Germinal center (tissue), 1 donor: ENCODE measurements around the gene DCAF4L1.

ENCODE experiments used
- DNase-seq: peaks from one replicate; pipeline ENCODE4 v3.0.0; 2012; ENCODE audit warnings: mixed read lengths, low spot score

DCAF4L1 gene

DNA sequence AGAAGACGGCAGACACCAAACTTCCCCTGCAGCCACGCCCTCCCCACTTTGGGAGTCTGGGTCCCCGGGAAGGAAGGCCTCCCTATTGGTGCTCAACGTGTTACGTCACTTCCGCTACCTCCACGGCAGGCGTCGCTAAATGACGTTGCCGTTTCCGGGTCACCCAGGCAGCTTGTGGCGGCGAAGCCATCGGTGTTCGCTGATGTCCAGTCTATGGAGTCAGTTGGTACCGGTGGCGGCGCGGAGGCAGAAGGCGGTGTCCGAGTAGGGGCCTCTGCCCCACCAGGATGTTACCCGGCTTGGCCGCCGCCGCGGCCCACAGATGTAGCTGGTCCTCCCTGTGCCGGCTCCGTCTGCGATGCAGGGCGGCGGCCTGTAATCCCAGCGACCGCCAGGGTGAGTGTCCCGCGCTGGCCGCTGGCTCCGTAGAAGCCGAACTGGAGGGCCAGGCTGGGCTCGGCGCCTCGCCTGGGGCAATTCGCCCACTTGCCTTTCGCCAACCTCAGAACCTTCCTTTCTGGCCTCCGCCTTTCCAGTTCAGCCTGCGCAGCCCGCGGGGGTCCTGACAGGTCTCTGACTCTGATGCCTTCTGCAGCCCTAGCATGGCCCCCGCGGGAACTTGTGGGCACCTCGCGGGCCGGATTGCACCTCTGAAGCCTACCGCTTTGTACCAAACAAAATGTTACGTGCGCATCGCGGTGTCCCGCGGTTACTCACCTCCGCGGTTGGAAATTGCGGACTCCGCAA, 9.0 kb downstream of the DCAF4L1 start, which contains the start of gene SLC30A9:
SLC30A9 (plus strand) TSS at position 166 of the 747 bp plus-strand sequence; CDS start at position 288, 122 bp downstream.
- DNase-seq: peak; percentile 98

DNA sequence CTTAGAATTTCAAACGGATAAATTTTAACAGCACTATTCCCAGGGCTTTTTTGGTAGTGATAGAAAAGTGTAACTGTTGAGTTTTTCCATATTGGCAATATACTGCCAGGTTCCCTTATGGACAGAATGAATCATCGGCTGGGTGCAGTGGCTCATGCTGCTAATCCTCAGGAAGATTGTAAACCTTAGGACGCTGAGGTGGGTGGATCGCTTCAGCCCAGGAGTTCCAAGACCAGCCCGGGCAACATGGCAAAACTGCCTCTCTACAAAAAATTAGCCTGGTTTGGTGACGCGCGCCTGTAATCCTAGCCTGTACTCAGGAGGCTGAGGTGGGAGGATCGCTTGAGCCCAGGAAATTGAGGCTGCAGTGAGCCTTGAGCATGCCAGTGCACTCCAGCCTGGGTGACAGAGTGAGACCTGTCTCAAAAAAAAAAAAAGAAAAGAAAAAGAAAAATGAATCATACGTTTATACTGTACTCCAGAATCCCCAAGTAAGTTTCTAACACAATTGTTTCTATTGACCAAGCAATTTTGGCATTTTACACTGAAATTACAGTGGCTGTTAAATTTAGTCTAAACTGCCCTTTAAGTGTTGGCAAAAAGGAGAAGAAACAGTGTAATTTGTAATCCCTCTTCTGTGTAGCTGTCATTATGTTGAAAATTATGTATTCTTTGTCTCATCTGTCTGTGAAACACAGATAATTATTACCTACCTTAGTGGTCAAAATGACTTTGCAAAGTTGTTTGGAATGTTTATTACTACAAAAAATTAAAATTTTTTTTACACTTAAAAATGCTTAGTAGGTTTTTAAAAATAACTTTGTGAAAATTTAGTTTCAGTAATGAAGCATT, 10.6 kb downstream of the DCAF4L1 start:
- no peak for DNase-seq

DNA sequence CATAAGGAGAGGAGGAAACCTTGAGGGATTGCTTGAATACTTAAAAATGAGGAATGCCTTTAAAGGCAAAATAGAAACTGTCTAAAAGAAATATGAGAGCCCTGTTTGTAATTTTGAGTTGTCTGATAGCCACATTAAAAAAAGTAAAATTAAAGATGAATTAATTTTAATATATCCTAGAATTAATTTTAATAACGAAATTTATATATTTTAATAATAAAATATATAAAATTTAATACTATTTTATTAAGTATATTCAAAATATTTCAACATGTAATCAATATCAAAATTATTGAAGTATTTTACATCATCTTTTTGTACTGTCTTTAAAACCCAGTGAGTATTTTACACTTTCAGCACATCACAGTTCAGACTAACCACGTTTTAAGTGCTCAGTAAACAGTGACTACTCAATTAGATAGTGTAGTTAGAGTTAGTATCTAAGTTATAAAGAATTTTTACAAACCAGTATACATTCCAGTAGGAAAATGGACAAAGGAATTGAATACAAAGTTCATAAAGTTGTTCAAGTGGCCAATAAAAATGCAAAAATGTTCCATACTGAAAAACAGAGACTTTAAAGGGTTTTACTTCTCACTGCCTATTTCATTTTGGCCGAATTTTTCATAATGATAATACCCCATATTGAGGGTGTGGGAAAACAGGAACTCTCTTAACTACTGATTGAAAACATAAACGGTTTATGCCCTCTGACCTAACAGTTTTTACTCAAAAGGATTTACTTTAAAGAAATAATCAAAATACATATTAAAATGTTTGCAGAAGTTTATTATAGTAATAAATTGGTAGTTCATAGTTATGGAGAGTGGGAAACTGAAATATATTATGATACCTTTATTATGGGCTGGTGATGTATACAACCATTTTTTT, 11.7 kb downstream of the DCAF4L1 start:
- no peak for DNase-seq

DNA sequence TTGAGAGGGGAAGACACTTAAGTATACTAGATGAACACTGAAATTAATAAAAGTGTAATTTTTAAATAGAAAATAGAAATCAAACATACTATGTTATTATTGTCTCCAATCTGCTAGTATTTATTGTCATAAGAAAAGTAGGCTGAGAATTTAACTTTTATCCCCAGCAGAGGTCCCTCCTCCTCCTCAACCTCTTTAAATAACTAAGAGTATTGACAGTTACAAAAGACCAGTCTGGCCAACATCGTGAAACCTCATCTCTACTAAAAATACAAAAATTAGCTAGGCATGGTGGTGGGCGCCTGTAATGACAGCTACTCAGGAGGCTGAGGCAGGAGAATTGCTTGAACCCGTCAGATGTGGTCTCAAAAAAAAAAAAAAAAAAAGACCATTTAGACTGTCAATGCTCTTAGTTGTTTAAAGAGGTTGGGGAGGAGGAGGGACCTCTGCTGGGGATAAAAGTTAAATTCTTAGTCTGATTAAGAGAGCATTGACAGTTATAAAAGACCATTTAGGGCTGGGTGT, 13.0 kb downstream of the DCAF4L1 start:
- DNase-seq: no peak

DNA sequence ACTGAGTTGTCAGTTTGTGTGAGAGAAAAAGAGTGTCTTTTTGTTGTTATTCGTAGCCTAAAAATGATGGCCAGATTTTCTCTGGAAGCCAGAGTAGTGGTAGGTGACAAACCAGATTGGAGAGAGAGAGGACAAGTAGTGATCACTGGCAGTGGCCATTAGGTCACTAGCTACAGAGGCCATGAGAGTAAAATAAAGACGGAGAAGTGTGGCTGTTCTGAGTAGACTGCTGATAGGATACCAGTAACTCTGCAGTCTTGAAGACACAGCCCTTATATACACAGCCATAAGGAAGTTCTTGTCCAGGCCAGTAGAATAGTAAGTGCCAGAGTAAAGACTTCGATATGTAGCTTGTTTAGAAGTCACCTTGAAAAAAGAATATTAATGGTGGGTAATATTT, 16.5 kb downstream of the DCAF4L1 start:
- DNase-seq: no peak

DNA sequence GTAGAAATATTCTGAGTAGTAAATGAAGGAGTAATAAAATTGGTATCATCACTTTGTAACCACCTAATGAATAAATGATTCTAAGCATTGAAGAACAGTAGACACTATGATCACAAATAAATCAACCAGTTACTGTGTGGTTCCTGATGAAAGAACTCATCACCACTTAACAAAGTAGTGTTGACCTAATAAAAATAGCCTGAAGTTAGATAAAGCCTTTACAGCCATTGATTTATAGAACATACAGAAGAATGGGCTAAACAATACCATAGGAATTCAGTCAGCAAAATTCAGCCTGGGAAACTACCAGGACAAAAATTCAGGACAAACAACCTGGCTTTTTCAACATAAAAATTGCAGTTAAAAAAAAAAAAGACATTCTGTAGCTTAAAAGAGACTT, 17.8 kb downstream of the DCAF4L1 start:
- no peak for DNase-seq

DNA sequence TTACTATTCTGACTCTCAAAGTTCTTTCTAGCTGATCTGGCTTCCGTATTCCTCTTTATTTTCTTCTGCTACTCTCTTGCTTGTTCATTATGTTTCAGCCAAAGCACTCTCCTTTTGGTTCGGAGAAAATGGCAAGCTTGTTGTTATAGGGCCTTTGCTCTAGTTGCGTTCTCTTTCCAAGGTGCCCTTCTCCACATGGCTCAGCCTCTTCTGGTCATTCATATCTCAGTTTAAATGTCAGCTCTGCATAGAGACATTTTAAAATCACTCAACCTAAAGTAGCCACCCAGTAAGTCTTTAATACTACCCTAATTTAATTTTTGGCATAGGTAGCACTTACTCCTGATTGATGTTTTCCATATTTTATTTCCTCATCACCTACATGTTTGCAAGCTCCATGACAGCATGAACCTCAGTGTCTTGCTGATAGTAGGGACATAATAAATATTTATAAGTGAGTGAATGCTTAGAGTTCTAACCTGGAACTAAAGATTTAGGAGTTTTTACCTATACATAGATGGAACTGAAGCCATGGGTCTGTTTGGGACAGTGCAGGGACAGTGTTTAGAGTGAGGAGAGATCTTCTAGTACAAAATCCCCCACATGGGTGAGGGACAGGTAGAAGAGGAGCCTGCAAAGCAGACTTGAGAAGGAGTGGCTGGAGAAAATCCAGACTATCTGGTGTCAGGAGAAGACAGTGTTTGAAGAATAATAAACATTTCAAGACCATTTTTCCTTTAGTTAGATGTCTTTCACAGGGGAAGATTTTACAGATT, 26.6 kb downstream of the DCAF4L1 start:
- DNase-seq: no peak

DNA sequence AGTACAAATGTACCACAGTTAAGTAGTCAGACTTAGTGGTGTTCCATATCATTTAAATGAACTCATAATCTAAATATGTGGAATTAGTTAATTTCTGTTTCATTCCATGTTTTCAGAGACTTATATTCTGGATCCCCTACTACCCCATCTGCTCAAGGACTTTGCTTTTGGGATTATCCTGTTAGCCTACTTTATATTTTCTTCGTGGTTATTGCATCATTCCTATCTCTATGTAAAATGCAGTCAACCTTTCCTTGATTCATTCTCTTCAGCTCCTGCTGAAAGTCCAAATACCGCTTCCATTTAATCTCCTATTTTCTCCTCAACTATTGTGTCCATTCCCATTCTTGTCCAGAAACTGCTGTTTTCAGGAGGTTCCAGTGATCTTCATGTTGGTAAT, 33.9 kb downstream of the DCAF4L1 start:
- no peak for DNase-seq

DNA sequence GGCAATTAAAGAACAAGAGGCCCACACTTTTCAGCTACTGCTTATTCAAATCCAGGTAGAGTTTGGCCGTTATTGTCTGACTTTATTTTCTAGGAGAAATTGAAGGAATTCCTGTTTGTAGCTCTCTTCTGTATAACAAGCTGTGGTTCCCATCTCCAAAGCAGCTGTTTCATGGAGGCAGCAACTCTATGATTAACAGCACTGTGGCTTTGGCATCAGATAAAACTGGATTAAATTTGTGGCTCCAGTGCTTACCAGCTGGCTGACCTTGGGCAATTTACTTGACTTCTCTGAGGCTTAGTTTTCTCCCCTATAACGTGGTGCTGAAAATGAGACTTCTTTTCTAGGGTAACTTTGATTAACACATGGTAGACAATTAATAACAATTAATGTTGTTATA, 36.9 kb downstream of the DCAF4L1 start:
- no peak for DNase-seq
